Loucy (cell line): ENCODE measurements around the gene MRPS6.

Experiments
- CTCF ChIP-seq: fragments of 200-600 bp; sonication (generic); conservative IDR thresholded peaks from 2 replicates; pipeline ENCODE4 v1.5.1; 2014; ENCODE audit warnings: mild to moderate bottlenecking, antibody characterized with exemption, low read length
- EZH2phosphoT487 ChIP-seq: fragments of 200-600 bp; IDR thresholded peaks from 2 replicates; pipeline ENCODE4 v1.6.1; 2018; ENCODE audit warnings: antibody characterized with exemption, mild to moderate bottlenecking, moderate library complexity, borderline replicate concordance

- TF ChIP-seq CTCF = no peak
- TF ChIP-seq EZH2phosphoT487 = no peak
Observed at GRCh38 chr21:34185026-34185750, 111.8 kb downstream of the MRPS6 start.
